ELR (cell line): ENCODE data around the gene APOA1.
A peak's percentile ranks its signal among the peaks of the same experiment; 100 is the strongest.
"Not testable (repeated sequence)": the region's sequence is repeated elsewhere in the genome, so short reads cannot be mapped to it uniquely, and the experiment has no call there.

Source experiments
- DNase-seq: peaks from one replicate; pipeline ENCODE4 v3.0.0-alpha.2; 2015; ENCODE audit warnings: low read depth

APOA1 gene

DNA sequence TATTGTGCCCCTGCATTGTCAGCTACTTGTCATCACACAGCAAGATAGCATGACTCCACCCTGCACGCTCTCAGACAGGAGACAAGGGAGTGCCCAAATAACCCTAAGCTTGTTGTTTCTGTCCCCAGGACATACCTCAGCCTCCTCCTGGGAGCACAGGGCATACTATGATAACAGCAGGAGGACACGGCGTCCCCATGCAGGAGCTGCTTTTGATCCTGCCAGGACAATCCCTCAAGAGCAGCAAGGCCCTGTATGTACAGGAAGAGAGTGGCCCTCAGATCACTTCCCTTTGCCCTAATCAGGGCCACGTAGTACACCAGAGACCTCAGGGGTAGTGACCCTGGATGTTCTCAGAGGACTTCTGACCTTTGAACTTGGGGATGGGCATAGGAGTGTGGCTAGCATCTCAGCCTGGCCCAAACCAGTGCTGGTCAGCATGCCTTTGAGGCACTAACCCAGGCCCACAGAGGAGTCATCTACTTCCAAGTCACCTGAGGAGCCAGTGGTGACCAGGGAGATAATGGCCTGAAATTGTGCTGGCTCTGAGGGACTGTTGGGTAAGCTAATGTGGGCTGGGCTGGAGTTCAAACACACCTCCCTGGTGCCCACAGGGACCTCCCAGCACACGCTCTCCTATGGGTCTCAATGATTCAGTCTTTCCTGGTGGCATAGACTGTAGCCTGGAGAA lies 23.5 kb downstream of the APOA1 start:
- no peak for DNase-seq

- no peak for DNase-seq
Measured at GRCh38 chr11:116813170-116813569, 24.3 kb downstream of the APOA1 start.

DNA sequence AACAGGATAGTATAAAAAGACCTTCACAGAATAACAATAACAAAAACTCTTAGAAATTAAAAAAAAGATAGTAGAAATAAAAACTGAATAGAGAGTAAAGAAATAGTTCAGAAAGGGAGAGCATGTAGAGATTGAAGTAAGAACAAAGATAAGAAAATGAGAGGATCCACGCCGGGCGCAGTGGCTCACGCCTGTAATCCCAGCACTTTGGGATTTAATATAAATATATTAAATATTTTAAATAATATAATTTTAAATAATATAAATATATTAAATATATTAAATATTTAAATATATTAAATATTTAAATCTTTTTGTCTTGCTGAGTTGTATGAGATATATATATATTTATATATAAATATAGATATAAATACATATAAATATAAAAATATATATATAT lies 25.3 kb downstream of the APOA1 start:
- DNase-seq, result no peak

DNA sequence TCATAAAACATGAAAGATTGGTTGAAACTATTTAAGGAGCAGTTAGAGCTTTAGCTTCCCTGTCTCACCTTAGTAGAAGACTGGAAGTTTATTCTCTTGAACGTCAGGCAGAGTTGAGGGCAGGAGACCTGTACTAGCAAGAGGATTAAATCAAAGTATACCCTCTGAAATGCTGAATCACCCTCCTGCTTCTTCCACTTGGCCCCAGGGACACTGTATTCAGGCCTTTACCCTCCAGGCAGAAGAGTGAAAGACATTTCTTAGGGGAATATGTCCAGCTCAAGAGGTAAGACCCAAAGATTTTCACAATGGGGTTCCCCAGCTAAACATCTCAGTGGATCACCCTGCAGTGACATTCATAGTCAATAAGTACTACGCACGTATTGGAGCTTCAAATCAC lies 26.2 kb downstream of the APOA1 start:
- DNase-seq, result no peak

GRCh38 chr11:116808262-116809175 lies 28.9 kb downstream of the APOA1 start:
- DNase-seq, result peak; percentile 35

DNA sequence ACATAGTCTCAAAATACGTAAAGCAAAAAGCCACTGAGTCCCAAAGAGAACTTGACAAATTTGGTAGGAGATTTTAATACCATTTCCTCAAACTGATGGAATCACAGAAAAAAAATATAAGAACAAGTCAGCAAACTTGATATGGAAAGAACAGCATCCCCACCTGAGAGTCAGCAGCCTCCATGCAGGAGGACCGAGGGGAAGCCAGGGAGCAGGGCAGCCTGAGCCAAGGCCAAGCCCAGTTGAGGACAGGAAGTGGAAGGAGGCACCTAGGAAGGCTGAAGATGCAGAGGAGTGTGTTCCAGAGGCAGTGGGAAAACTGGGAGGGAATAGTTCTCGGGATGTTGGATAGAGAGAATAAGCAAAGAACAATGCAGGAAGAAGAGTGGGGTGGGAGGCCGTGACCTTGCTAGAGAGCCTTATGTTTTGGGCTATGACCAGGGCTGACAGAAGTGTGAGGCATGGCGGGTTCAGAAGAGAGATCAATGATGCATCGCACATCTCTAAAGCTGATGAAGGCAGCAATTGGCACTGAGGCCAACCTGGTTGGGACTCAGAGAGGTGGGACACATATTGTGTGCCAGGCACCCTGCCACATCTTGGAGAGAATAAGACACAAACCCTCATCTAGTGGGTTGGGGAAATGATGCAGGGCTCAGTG lies 29.7 kb downstream of the APOA1 start:
- no peak for DNase-seq

- no peak for DNase-seq
Measured at GRCh38 chr11:116804001-116804400, 33.4 kb downstream of the APOA1 start.

GRCh38 chr11:116801662-116802061 lies 35.8 kb downstream of the APOA1 start:
- not testable (repeated sequence) for DNase-seq

GRCh38 chr11:116800610-116801009 lies 36.8 kb downstream of the APOA1 start:
- DNase-seq, result no peak

- DNase-seq, result no peak
Measured at GRCh38 chr11:116798368-116798767, 39.1 kb downstream of the APOA1 start.

GRCh38 chr11:116797816-116798215 lies 39.6 kb downstream of the APOA1 start:
- no peak for DNase-seq

GRCh38 chr11:116796548-116796947 lies 40.9 kb downstream of the APOA1 start:
- DNase-seq, result no peak

- DNase-seq, result no peak
Measured at GRCh38 chr11:116794851-116795250, 42.6 kb downstream of the APOA1 start.

GRCh38 chr11:116793772-116794097 lies 43.7 kb downstream of the APOA1 start:
- DNase-seq, result peak; percentile 15

DNA sequence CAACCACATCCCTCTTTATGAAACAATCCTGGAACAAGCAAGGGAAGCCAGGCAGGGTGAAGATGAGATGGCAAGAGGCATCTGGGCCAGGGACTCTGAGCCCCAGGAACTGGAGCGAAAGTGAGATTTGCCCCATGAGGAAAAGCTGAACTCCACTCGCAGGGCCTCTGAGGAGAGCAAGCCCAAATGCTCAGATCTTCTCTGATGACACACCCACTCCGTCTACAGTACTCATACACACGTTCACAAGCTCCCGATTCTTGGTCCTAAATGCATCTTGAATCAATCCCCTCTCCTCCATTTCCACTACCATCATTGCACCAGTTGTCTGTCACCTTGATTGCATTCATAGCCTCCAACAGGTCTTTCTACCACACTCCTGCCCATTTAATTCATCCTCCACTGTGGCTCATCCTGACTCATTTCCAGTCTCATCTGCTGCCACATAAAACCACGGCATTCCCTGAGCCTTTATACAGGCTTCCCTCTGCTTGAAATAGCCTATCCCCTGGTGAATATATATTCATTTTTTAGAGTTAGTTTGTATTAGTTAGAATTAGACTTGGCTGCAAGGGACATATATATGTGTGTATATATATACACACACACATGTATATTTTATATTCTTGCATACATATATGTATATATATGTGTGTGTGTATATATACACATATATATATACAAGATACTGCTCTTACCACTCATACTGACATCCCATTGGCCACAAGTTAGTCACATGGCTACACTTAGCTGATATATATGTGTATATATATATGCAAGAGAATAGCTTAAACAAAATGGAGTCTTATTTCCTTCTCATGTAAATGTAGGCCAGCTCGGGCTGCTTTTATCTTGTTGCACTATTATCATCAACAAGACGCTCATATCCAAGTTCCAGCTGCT lies 44.3 kb downstream of the APOA1 start:
- DNase-seq, result peak; percentile 88

DNA sequence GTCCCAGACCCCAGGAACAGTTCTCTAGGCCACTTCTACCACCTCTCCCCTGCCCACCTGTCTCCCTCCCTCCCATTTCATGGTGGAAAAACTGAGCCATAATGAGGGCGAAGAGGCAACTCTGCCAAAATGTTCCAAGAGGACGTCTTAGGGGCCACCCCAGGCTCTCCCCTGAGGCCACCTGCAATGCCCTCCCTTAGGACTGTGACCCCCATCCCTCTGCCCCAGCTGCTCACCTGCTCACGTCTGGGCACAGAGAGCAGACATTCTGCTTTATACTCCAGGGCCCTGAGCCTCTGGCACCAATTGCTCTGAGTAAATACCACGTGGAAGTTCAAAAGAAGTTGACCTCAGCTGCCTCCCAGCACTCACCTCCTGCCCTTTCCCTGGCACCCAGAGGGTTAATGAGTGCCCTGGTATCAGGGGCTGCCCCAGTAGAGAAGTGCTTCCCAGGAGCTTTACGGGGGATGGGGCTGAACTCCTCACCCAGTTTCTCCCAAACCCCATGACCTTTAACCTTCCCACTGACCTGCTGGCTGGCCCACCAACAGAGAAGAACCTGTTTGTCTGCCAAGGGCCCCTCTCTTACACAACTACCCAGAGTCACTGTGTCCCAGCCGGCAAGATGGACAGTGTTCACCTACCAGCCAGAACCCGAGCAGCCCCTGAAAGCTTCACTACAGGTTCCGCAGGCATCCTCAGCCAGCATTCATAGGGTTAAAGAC lies 45.1 kb downstream of the APOA1 start:
- no peak for DNase-seq

DNA sequence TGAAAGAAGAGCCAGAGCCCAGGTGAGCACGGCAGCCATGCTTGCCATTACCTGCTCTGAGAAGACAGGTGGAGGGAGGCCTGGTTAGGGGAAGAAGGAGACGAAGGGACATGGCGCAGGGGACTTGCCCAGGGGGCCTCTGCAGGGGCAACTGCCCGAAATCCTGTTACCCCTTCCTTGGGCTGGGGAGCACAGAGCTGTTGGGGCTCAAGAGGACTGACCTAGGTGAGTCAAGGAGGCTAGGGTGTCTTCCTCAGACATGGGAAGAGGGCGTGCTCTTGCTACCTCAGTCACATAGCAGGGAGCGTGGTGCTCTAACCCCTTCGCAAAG lies 45.6 kb downstream of the APOA1 start, which contains the start of gene APOA5:
Gene APOA5, minus strand, starts transcription at position 67 of the 331 bp plus-strand sequence. Its CDS starts 19 bp downstream, at position 48.
- no peak for DNase-seq

GRCh38 chr11:116791002-116791812 lies 46.2 kb downstream of the APOA1 start:
- DNase-seq, result peak; percentile 69

DNA sequence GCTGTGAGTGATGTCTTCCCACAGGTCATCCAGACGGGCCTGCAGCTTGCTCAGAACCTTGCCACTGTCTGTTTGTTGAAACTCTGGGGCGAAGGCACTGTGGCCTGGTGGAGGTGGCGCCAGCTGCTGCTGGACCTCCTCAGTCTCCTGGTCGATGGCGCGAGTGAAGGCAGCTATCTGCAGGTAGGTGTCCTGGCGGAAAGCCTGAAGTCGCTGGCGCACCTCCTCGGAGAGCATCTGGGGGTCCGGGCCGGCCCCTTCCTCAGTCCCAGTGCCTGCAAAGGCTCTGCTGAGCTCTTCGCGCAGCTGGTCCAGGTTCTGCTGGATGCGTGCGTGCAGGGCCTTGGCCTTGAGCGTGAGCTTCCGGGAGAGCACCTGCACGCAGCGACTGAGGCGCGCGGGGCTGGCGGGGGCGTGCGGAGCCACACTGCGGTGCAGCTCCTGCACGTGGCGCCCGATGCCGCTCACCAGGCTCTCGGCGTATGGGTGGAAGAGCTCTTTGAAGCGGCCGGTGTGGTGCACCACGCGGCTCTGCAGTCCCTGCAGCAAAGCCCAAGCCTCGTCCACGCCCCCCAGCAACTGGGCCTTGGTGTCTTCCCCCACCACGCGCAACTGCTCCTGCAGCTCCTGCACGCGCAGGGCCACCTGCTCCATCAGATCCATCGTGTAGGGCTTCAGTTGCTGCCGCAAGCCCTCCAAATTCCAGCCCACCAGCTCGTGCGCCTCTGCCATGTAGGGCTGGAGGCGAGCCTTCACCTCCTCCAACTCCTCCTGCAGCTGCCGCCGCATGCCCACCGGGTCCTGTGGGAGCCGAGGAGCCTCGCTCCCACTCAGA lies 47.0 kb downstream of the APOA1 start:
- no peak for DNase-seq
